HUES48 (cell line): Measurements from ENCODE around the gene PVALB.

Experiments
- H3K27ac ChIP-seq: one replicate; pipeline ENCODE4 v1.7.0; 2013; ENCODE audit warnings: low read depth, low read length, inconsistent platforms
- H3K27me3 ChIP-seq: 2 replicates; pipeline ENCODE4 v1.6.1; 2013; ENCODE audit warnings: mild to moderate bottlenecking, low read length; ENCODE audit not compliant: control insufficient read depth, insufficient read depth
- H3K36me3 ChIP-seq: 2 replicates; pipeline ENCODE4 v1.6.1; 2013; ENCODE audit warnings: low read length; ENCODE audit not compliant: control insufficient read depth, insufficient read depth
- H3K4me1 ChIP-seq: 2 replicates; pipeline ENCODE4 v1.6.1; 2013; ENCODE audit warnings: mild to moderate bottlenecking, low read length; ENCODE audit not compliant: control insufficient read depth, insufficient read depth
- H3K4me3 ChIP-seq: 2 replicates; pipeline ENCODE4 v1.5.1; 2013; ENCODE audit warnings: mild to moderate bottlenecking, low read depth, low read length
- H3K9ac ChIP-seq: 2 replicates; pipeline ENCODE4 v1.6.1; 2013; ENCODE audit warnings: mild to moderate bottlenecking, low read depth, low read length, moderate library complexity
- H3K9me3 ChIP-seq: 2 replicates; pipeline ENCODE4 v1.6.1; 2013; ENCODE audit warnings: low read length; ENCODE audit not compliant: control insufficient read depth, insufficient read depth

The PVALB gene

DNA sequence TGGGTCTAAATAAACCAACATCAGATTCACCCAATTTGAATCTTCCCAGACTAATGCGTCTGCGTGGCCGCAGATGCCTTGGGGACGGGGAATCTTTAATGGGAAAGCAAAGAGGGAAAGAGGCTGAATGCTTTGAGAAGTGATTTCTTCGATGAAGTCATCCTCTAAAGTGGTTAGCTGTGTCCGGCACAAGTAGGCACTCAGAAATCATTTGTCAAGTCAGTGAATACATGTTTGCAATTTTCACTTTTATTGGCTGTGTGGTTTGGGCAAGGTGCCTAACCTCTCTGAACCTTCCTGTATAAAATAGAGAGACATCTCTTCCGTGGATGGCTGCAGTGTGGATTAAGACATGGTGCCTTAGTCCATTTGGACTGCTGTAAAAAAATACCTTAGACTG lies 21.2 kb downstream of the PVALB start:
- Histone ChIP-seq H3K27me3 (no peaks in the 10 kb centered on the region; the same call in 1 of the 2 replicates), H3K36me3 (no peaks in the 10 kb centered on the region), H3K27ac (no peak overlapping the region), H3K4me3 (no peak overlapping the region), H3K4me1 (peaks cover 17% of the 10 kb centered on the region), H3K9me3 (no peaks in the 10 kb centered on the region), H3K9ac (no peak overlapping the region)

DNA sequence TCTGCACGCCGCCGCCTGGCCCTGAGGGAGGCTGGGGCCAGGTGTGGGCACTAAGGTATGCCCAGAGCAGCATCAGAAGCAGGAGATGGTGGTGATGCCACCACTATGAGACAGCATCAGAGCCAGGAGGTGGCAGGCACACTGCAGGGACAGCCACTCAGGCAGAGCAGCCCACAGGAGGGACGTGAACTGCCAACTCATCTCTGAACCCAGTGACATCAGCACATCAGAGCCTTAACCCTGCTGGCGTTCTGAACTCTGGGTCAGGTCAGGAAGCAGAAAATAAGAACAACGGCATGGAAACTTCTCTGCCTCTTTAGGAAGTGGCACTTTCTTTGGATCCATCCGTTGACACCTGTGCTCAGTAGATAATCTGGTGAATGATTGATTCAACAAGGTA lies 26.2 kb downstream of the PVALB start:
- no peak overlapping the region for H3K4me3 ChIP-seq
- no peaks in the 10 kb centered on the region for H3K36me3 ChIP-seq
- no peaks in the 10 kb centered on the region for H3K4me1 ChIP-seq
- no peak overlapping the region for H3K9ac ChIP-seq
- no peak overlapping the region for H3K27ac ChIP-seq
- no peaks in the 10 kb centered on the region for H3K27me3 ChIP-seq
- H3K9me3 ChIP-seq: no peaks in the 10 kb centered on the region

DNA sequence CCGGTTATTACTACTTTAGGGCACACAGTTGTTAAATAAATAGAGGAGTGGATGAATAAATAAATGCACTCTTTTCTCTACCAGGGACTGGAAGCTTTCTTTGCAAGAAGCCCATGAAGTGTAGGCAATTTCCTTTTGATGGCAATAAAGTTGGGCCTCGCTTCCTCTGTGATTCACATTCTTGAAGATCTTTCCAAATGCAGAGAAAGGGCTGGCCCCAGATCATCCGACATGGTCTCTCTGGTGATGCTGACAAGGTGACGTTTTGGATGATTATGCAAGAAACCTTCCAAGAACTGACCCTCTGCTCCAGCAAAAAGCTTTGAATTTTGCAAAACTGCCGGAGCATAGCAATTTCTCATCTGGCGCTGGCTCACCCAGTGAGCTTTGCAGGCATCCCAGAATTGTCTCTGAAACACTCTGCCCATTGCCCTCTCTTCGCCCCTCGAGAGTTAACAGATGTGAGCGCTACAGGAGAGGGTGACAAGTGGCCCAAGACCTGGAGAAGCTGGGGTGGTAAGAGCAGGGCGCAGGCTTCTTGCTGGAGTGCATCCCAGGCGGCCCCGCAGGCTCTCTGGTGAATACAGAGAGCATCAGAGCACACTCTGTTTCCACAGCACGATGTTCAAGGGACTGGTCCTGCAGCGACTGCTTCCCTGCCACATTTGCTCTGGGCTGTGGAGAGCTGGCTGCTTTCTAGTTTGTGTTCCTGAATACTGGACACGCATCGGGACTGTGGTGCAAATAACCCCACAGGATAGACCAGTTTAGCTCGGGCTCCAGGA lies 29.4 kb downstream of the PVALB start:
- Histone ChIP-seq H3K27ac (no peak overlapping the region), H3K36me3 (no peaks in the 10 kb centered on the region), H3K9me3 (no peaks in the 10 kb centered on the region), H3K4me1 (no peaks in the 10 kb centered on the region), H3K27me3 (no peaks in the 10 kb centered on the region; the same call in 1 of the 2 replicates), H3K9ac (no peak overlapping the region), H3K4me3 (no peak overlapping the region)

DNA sequence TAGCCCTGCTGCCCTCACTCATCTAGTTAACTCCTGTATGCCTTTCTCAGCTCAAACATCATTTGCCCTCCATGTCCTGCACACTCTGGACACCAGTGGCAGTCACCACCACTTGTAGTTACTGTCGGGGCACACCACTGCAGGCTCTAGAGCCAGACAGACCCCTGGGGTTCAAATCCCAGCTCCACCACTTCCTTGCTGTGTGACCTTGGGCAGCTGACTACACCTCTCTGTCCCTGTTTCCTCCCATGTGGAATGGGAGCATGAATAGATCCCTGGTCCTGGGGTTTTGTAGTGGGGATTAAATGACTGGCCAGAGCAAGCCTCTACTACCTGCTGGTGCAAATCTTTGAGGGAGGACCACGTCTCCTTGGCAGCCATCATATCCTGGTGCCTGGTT lies 33.1 kb downstream of the PVALB start:
- H3K27ac ChIP-seq: no peak overlapping the region
- 0 out of 2 replicates have a peak, but pooled peaks cover 4% of the 10 kb centered on the region for H3K4me1 ChIP-seq
- H3K36me3 ChIP-seq: no peaks in the 10 kb centered on the region
- no peaks in the 10 kb centered on the region; the same call in 1 of the 2 replicates for H3K27me3 ChIP-seq
- no peaks in the 10 kb centered on the region for H3K9me3 ChIP-seq
- no peak overlapping the region for H3K9ac ChIP-seq
- H3K4me3 ChIP-seq: no peak overlapping the region

DNA sequence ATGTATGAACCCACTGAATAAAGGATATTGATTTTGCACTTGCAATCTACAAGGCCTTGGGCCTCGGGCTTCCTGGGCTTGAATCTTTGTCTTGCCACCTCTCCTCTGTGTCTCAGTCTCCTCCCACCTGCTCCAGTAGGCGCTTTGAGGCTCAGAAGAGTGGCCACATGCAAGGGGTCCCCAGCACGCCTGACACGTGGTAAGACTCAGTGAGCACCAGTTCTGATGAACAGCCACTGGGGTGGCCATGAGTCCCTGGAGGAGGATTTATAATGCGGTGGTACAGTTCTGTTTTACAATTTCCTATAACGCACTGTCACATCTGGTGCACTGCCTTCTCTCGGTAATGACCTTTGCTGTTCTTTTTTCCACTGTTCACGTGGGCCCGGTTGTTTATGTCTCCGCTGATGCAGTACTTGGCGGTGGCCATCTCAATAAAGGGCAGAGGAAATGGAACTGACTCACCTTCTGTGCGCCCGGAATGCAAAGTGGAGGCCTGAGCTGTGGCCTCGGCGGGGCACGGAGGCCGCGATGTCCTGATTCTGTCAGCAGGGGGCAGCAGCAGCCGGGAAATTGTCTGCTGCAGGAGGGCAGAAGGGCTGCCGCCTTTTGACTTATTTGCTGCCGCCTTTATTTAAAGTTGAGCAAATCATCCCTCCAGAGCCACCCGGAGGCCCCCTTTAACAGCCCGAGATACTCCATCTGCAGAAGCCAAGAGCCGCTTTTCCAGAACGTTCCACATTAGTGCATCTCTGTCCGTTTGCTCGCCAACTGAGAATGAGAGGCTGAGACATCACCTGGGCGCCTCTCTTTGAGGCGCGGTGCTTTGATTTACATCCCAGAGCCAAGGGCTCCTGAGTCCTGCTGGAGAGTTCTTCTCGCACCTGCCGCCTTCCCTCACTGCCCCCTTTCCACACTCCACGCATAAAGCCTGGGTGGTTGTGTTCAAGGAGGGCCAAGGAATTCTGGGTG lies 34.9 kb downstream of the PVALB start:
- Histone ChIP-seq H3K4me1 (0 out of 2 replicates have a peak, but pooled peaks cover 4% of the 10 kb centered on the region), H3K27ac (no peak overlapping the region), H3K9ac (no peak overlapping the region), H3K9me3 (peaks cover 7% of the 10 kb centered on the region), H3K36me3 (no peaks in the 10 kb centered on the region), H3K4me3 (no peak overlapping the region), H3K27me3 (peaks cover 8% of the 10 kb centered on the region)

DNA sequence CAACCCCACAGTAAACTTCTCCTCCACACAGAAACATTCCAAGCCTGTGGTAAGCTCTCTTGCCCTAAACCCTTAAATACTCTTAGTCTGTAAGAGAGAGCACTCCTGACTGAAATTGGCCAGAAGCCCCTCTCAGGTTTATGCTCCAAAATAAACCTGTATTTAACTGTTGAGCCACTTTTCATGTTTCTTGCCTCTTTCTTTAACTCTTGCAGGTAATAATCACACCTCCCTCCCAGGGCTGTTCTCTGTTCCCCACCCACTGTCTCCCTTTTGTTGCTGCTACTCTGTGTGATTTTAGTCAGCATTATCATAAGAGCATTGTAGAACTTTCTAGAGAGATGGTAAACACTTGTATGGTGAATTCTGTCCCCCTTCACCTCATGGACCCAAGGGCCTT lies 38.8 kb downstream of the PVALB start:
- no peak overlapping the region for H3K9ac ChIP-seq
- peaks cover 7% of the 10 kb centered on the region for H3K9me3 ChIP-seq
- H3K27me3 ChIP-seq: peaks cover 11% of the 10 kb centered on the region
- no peak overlapping the region for H3K4me3 ChIP-seq
- H3K4me1 ChIP-seq: peaks cover 11% of the 10 kb centered on the region
- no peaks in the 10 kb centered on the region for H3K36me3 ChIP-seq
- H3K27ac ChIP-seq: no peak overlapping the region

DNA sequence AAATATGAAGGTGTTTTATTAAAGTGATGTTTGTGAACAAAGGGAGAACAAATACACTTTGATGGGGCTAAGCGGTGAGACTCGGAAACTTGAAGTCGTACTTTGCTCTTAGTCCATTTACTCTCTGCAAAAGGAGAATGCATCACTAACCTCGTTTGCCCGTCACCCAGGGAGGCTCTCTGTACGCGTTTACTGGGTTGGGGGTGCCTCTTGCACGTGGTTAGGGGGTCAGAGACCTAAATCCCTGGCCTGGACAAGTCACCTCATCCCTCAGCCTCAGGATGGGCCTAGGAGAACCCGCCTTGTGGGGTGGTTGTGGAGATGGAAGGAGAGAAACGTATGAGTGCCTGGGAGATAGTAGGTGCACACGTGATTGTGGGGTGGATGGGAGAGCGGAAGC lies 40.1 kb downstream of the PVALB start:
- Histone ChIP-seq H3K9ac (no peak overlapping the region), H3K9me3 (peaks cover 7% of the 10 kb centered on the region), H3K4me1 (peaks cover 9% of the 10 kb centered on the region), H3K36me3 (peaks cover 4% of the 10 kb centered on the region; the same call in 1 of the 2 replicates), H3K4me3 (peak overlapping the region; percentile 38), H3K27ac (no peak overlapping the region), H3K27me3 (peaks cover 11% of the 10 kb centered on the region)

DNA sequence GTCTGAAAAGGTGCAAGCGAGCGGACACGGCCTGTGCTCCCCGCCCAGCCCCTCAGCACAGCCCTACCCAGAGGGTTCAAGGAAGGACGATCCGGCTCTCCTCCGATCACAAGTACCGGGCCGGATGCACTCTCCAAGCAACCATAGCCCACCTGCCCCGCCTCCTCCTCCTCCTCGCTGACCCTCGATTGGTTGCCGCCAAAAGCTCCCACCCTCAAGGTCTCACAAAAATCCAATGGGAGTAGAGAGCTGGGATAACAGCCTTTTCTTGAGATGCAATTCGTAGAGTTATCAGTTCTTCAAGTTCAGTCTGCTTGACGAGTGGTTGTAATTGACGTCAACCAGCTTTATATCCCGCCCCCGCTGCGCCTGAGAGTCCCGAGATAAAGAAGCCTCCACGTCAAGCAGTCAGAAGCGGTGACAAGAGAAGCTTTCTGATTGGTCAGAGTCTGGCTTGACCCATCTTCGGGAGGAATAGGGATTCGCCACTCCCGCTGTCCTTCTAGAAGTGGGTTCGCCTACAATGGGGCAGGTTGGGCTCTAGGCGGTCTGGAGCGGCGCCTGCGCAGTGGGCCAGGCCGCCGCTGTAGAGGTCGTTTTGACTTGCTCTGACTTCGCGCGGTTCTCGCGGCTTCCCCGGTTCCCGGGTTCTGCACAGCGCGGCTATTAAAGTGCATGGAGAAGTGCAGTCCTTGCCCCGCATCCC lies 40.7 kb downstream of the PVALB start, which contains the start of gene IFT27:
TSS of gene IFT27 (minus strand) at position 156 of the 706 bp plus-strand sequence. CDS start 412 bp downstream, outside the sequence.
- Histone ChIP-seq H3K9me3 (peaks cover 7% of the 10 kb centered on the region), H3K27me3 (peaks cover 11% of the 10 kb centered on the region), H3K9ac (no peak within 1 kb of the TSS), H3K4me3 (peak within 1 kb of the TSS; percentile 81), H3K36me3 (peaks cover 4% of the 10 kb centered on the region; the same call in 1 of the 2 replicates), H3K4me1 (peaks cover 8% of the 10 kb centered on the region), H3K27ac (no peak within 1 kb of the TSS)

DNA sequence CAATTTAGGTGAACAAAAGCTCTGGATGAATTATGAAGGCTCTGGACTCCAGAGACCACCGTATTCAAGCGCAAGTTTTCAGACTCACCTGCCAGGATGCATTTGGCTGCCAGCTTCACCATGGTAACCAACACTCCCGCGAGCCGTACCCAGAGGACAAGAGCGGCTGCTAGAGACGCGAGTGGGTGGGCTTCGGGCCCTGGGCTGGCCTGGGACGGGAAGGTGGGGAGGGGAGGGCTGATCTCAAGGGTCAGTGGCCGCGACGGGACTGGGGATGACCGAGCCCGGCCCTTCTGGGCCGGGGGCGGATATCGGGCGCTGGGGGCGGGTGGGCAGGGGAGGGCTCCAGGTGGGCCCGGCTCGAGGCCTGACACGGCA lies 41.3 kb downstream of the PVALB start:
- Histone ChIP-seq H3K4me3 (peak overlapping the region; percentile 81), H3K9ac (no peak overlapping the region), H3K27ac (no peak overlapping the region), H3K36me3 (peaks cover 4% of the 10 kb centered on the region; the same call in 1 of the 2 replicates), H3K27me3 (peaks cover 11% of the 10 kb centered on the region), H3K9me3 (peaks cover 7% of the 10 kb centered on the region), H3K4me1 (peaks cover 8% of the 10 kb centered on the region)

DNA sequence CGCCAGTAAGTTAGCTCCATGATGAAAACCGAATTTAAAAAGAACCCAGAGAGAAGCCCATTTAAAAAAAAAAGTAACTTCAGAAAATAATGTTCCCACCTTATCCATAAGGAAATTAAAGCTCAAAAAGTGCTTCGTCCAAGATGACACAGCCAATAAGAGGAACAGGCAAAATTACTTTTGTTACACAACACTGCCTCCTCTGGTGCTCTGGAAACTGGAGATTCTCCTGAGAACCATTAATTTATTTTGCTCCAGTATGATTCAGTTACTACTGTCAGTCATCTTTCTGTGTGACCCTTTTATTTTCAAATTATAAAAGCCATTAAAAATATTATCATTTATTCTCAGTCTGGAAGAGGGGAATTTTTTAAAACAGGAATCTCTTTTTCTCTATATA lies 42.9 kb downstream of the PVALB start:
- Histone ChIP-seq H3K36me3 (peaks cover 4% of the 10 kb centered on the region; the same call in 1 of the 2 replicates), H3K4me3 (no peak overlapping the region), H3K27me3 (peaks cover 11% of the 10 kb centered on the region), H3K9me3 (peaks cover 7% of the 10 kb centered on the region), H3K4me1 (peaks cover 8% of the 10 kb centered on the region), H3K9ac (no peak overlapping the region), H3K27ac (no peak overlapping the region)
